ENCODE results near the gene MIS18A. TPM values are rescaled to one million over a fixed set of nuclear protein-coding genes. Genes with fewer than 3 reads are reported as not detected.

The MIS18A gene
- total RNA-seq, 4 donors from 2014 or later = 5.5 to 9.5 (median 7.9) TPM

DNA sequence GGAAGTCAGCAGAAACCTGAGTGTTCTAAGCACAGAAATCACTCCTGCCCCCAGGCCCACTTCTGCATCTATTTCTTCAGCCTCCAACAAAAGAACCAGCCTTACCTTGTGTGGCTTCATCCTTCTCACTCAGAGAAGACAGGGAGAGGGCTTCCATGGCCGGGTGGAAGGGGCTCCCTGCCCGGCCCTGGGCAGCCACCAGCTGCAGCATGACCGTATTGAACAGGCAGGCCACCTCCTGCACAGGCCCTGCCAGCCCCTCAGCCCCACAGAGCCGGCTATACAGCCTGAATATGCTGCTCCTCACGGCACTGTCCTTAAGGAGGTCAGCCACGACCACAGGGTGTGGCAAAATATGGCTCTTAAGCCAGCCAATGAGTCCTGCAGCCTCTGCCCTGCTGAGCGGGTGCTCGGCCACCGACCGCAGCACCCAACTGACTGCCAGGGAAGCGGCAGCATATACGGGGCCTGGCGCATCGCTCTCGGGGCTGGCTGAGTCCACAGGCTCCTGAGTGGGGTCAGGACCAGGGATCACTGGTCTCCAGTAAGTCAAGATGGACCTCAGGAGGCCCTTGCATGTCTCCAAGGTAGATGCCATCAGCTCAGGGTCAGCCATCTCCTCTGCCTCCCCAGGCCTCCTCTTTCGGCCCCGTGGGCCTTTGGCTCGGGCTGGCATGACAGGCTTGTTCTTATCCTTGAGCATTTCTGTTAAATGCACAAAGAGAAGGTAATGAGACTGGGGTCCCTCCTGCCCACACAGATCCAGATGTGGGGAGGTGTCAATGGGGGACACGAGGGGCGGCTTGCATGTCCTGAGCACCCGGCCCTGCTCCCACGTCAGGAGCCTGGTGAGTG, 37.7 kb upstream of the MIS18A start:
- 89% methylated on average over 7 of the region's 22 CpGs for WGBS
- Histone ChIP-seq H3K27me3 (no peaks in the 10 kb centered on the region), H3K36me3 (peaks cover 85% of the 10 kb centered on the region), H3K27ac (no peak overlapping the region), H3K4me1 (no peaks in the 10 kb centered on the region), H3K9me3 (no peaks in the 10 kb centered on the region), H3K4me3 (no peak overlapping the region)
- DNase-seq (ENCODE audit: low spot score in 2 of 2) = peak in 1 of 2 donors; percentile 37
- TF ChIP-seq POLR2A (IDR thresholded peaks at IDR 0.05) (no peak), POLR2AphosphoS5 (IDR thresholded peaks at IDR 0.05) (no peak), EP300 (IDR thresholded peaks at IDR 0.05) (no peak)
- TF ChIP-seq, protein P1, sequence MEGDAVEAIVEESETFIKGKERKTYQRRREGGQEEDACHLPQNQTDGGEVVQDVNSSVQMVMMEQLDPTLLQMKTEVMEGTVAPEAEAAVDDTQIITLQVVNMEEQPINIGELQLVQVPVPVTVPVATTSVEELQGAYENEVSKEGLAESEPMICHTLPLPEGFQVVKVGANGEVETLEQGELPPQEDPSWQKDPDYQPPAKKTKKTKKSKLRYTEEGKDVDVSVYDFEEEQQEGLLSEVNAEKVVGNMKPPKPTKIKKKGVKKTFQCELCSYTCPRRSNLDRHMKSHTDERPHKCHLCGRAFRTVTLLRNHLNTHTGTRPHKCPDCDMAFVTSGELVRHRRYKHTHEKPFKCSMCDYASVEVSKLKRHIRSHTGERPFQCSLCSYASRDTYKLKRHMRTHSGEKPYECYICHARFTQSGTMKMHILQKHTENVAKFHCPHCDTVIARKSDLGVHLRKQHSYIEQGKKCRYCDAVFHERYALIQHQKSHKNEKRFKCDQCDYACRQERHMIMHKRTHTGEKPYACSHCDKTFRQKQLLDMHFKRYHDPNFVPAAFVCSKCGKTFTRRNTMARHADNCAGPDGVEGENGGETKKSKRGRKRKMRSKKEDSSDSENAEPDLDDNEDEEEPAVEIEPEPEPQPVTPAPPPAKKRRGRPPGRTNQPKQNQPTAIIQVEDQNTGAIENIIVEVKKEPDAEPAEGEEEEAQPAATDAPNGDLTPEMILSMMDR (IDR thresholded peaks at IDR 0.05) = no peak

DNA sequence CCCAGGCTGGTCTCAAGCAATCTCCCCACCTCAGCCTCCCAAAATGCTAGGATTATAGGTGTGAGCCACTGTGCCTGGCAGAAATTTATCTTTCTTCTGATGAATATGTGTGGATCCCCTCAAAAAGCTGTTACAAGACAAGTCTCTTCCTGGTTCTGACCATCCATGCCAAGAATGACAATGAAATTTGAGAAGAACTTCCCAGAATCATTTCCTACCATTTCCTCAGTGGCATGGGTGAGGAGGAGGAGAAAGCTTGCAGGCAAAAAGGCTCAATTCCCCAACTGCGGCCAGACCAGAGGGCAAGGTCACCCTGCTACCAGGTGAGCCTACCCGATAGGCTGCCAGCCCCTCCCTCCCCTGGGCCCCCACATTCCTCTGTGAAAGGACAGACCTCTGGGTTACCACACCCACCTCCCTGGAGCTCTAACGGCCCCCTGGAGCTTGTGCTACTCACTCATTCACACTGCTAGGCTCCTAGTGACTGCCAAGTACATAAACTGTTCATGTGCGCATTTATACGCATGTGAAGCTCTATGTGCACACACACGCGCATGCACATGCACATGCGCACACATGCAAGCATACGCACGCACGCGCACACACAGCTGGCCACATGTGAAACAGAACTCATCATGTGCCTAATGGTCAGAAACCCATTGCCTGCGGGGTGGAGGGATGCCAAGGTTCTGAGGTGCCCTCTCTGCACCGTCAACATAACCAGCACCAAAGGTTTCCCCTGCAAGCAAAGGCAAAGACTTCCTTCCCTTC, 36.8 kb upstream of the MIS18A start:
- TF ChIP-seq POLR2A (IDR thresholded peaks at IDR 0.05) (no peak), POLR2AphosphoS5 (IDR thresholded peaks at IDR 0.05) (no peak), EP300 (IDR thresholded peaks at IDR 0.05) (no peak)
- TF ChIP-seq, protein P1 (IDR thresholded peaks at IDR 0.05) = no peak
- Histone ChIP-seq H3K27me3 (no peaks in the 10 kb centered on the region), H3K27ac (no peak overlapping the region), H3K4me1 (no peaks in the 10 kb centered on the region), H3K36me3 (peaks cover 83% of the 10 kb centered on the region), H3K9me3 (no peaks in the 10 kb centered on the region), H3K4me3 (no peak overlapping the region)
- DNase-seq (ENCODE audit: low spot score in 2 of 2) = peak in 1 of 2 donors; percentile 61
- 91% methylated on average over 14 of the region's 14 CpGs for WGBS

DNA sequence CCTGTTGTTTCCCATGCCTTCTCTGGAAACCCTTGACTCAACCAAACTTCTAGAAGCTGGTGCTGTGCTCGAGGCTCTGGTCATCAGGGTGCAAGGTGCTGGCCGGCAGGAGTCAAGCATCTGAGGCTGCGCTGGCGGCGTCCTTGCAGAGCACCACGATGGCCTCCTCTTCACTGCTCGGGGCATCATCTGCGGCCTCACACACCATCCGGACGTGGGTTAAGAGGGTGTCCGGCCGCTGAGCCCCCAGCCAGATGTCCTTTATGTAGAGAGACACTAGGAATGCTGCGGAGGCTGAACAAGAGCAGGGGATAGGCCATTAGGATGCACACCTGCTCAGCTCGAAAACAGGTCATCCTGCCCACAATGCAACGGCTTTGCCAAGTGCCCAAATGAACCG, 36.0 kb upstream of the MIS18A start:
- no peak for TF ChIP-seq POLR2A (IDR thresholded peaks at IDR 0.05)
- Histone ChIP-seq H3K36me3 (peaks cover 79% of the 10 kb centered on the region), H3K9me3 (no peaks in the 10 kb centered on the region), H3K27ac (no peak overlapping the region), H3K4me3 (no peak overlapping the region), H3K4me1 (no peaks in the 10 kb centered on the region), H3K27me3 (no peaks in the 10 kb centered on the region)
- peak in 1 of 2 donors; percentile 57 for DNase-seq (ENCODE audit: low spot score in 2 of 2)
- 93% methylated on average over 16 of the region's 16 CpGs for WGBS

DNA sequence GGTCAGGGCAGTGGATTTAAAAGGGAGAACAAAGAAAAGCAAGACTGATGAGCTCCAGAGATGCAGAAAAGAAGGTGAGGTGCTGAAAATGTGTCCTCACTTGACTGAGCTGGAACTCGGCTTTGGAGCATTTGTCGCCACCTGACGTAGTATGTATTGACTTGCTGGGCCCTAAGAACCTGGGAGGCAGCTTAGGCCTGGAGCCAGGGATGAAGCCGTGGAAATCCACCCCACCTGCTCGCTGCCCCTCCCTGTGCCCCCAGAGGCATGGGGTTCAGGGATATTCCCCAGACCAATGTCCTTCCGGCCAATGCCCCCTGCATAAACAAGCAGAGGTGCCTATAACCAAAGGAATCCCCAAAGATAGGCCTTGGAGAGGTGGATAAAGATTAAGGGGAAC, 34.1 kb upstream of the MIS18A start:
- TF ChIP-seq, protein P1 (IDR thresholded peaks at IDR 0.05) = no peak
- no peak for TF ChIP-seq POLR2AphosphoS5 (IDR thresholded peaks at IDR 0.05)
- no peak for TF ChIP-seq POLR2A (IDR thresholded peaks at IDR 0.05)
- TF ChIP-seq EP300 (IDR thresholded peaks at IDR 0.05) = no peak
- WGBS = 84% methylated on average over 6 of the region's 6 CpGs
- no peaks in the 10 kb centered on the region for H3K4me1 ChIP-seq
- no peak overlapping the region for H3K4me3 ChIP-seq
- DNase-seq (ENCODE audit: low spot score in 2 of 2) = peak in 1 of 2 donors; percentile 57
- H3K36me3 ChIP-seq = peaks cover 64% of the 10 kb centered on the region
- H3K9me3 ChIP-seq = no peaks in the 10 kb centered on the region
- no peak overlapping the region for H3K27ac ChIP-seq
- H3K27me3 ChIP-seq = no peaks in the 10 kb centered on the region

DNA sequence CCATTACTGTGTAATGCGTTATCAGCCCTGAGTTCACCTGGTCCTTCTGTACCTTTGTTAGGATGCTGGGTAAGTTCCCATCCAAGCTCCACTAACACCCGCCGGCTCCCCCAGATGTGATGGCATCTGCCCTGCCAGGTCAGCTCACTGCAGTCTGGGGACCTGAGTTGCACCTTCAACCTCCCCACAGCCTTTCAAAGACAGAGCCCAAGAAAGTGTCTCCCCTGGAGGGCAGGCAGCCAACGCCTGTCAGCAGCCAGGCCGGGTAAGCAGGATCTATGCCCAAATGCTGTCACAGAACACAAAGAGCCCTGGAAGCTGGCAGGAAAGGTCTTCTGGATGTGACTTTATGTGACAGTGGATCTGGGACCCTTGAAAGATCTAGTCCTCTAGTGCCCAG, 33.5 kb upstream of the MIS18A start:
- Histone ChIP-seq H3K9me3 (no peaks in the 10 kb centered on the region), H3K4me1 (no peaks in the 10 kb centered on the region), H3K36me3 (peaks cover 58% of the 10 kb centered on the region), H3K4me3 (no peak overlapping the region), H3K27me3 (no peaks in the 10 kb centered on the region), H3K27ac (no peak overlapping the region)
- TF ChIP-seq EP300 (IDR thresholded peaks at IDR 0.05) (no peak), POLR2AphosphoS5 (IDR thresholded peaks at IDR 0.05) (no peak), POLR2A (IDR thresholded peaks at IDR 0.05) (no peak)
- TF ChIP-seq, protein P1 (IDR thresholded peaks at IDR 0.05) = no peak
- WGBS = 100% methylated on average over 3 of the region's 5 CpGs
- peak in 1 of 2 donors; percentile 61 for DNase-seq (ENCODE audit: low spot score in 2 of 2)
